Right atrium auricular region (tissue), 2 donors: ENCODE results near the gene GAL3ST1. TPM values are rescaled to one million over a fixed set of nuclear protein-coding genes. Genes with fewer than 3 reads are reported as not detected.

Source experiments
- DNase-seq: peaks from one replicate; pipeline ENCODE4 v3.0.0-alpha.2; 2019; ENCODE audit warnings: low spot score
- H3K27ac ChIP-seq, 2 donors: fragments of 200-600 bp; sonication (generic); 1 replicate in 1 of 2; 2 replicates in 1 of 2; pipeline ENCODE4 v1.5.1; 2016 to 2019
- H3K27me3 ChIP-seq, 2 donors: fragments of 200-600 bp; sonication (generic); one replicate each; pipeline versions ENCODE4 v1.5.1 to v1.6.0; 2017 to 2019
- H3K36me3 ChIP-seq: fragments of 200-600 bp; sonication (generic); one replicate; pipeline ENCODE4 v1.5.1; 2016
- H3K4me1 ChIP-seq, 2 donors: fragments of 200-600 bp; sonication (generic); one replicate each; pipeline versions ENCODE4 v1.5.1 to v1.6.0; 2017 to 2019
- H3K4me3 ChIP-seq, 2 donors: fragments of 200-600 bp; sonication (generic); 1 replicate in 1 of 2; 2 replicates in 1 of 2; pipeline ENCODE4 v1.5.1; 2017 to 2019; ENCODE audit warnings: mild to moderate bottlenecking in 1 of 2, moderate library complexity in 1 of 2
- H3K9me3 ChIP-seq, 2 donors: fragments of 200-600 bp; sonication (generic); one replicate each; pipeline ENCODE4 v1.5.1; 2019
- CTCF ChIP-seq, 2 donors: fragments of 200-600 bp; sonication (generic); IDR thresholded peaks; one replicate each; pipeline ENCODE4 v1.5.1; 2019; ENCODE audit warnings: antibody characterized with exemption in 2 of 2
- total RNA-seq, 2 donors: library from RNA; depleted of rRNA; stranded (reverse); fragments of >200 nt; gene quantifications; one replicate each; pipeline ENCODE4 v1.1.0, GENCODE V29; 2016

The GAL3ST1 gene
- total RNA-seq, 2 donors from 2014 or later: 0.33 to 1.7 TPM

GRCh38 chr22:30582051-30582450 lies 7.6 kb upstream of the GAL3ST1 start:
- Histone ChIP-seq H3K36me3 (peaks cover 99% of the 10 kb centered on the region), H3K9me3 (no peaks in the 10 kb centered on the region), H3K4me3 (no peak overlapping the region), H3K4me1 (no peaks in the 10 kb centered on the region), H3K27me3 (no peaks in the 10 kb centered on the region), H3K27ac (no peak overlapping the region)
- no peak for TF ChIP-seq CTCF (IDR thresholded peaks at IDR 0.05)
- DNase-seq: no peak

GRCh38 chr22:30580896-30581295 lies 6.4 kb upstream of the GAL3ST1 start:
- no peak for DNase-seq

GRCh38 chr22:30578481-30578880 lies 4.0 kb upstream of the GAL3ST1 start:
- Histone ChIP-seq H3K4me3 (no peak overlapping the region), H3K36me3 (peaks cover 78% of the 10 kb centered on the region), H3K4me1 (peaks cover 0 to 23% of the 10 kb centered on the region in 2 donors), H3K27me3 (no peaks in the 10 kb centered on the region), H3K27ac (no peak overlapping the region), H3K9me3 (no peaks in the 10 kb centered on the region)
- DNase-seq: no peak
- no peak for TF ChIP-seq CTCF (IDR thresholded peaks at IDR 0.05)

More at GRCh38 chr22:30580896-30581295, 6.4 kb upstream of the GAL3ST1 start:
- no peaks in the 10 kb centered on the region for H3K27me3 ChIP-seq
- H3K27ac ChIP-seq: no peak overlapping the region
- no peak overlapping the region for H3K4me3 ChIP-seq
- H3K4me1 ChIP-seq: peaks cover 0 to 4% of the 10 kb centered on the region in 2 donors
- no peaks in the 10 kb centered on the region for H3K9me3 ChIP-seq
- H3K36me3 ChIP-seq: peaks cover 99% of the 10 kb centered on the region
- TF ChIP-seq CTCF (IDR thresholded peaks at IDR 0.05): no peak

- peaks cover 52% of the 10 kb centered on the region for H3K36me3 ChIP-seq
Observed at GRCh38 chr22:30575859-30576258, 1.4 kb upstream of the GAL3ST1 start.

GRCh38 chr22:30574997-30575671 lies 669 bp upstream of the GAL3ST1 start:
- H3K4me3 ChIP-seq: peak overlapping the region in 1 of 2 donors; percentile 38
- peaks cover 0 to 25% of the 10 kb centered on the region in 2 donors for H3K4me1 ChIP-seq
- DNase-seq: peak; percentile 60
- peaks cover 44% of the 10 kb centered on the region for H3K36me3 ChIP-seq
- no peaks in the 10 kb centered on the region for H3K9me3 ChIP-seq
- H3K27me3 ChIP-seq: no peaks in the 10 kb centered on the region
- H3K27ac ChIP-seq: peak overlapping the region in 1 of 2 donors; percentile 29
- TF ChIP-seq CTCF (IDR thresholded peaks at IDR 0.05): no peak

More at GRCh38 chr22:30575859-30576258, 1.4 kb upstream of the GAL3ST1 start:
- DNase-seq: no peak
- no peaks in the 10 kb centered on the region for H3K9me3 ChIP-seq
- peaks cover 0 to 25% of the 10 kb centered on the region in 2 donors for H3K4me1 ChIP-seq
- H3K27ac ChIP-seq: peak overlapping the region in 1 of 2 donors; percentile 29
- no peak for TF ChIP-seq CTCF (IDR thresholded peaks at IDR 0.05)
- H3K4me3 ChIP-seq: no peak overlapping the region
- H3K27me3 ChIP-seq: no peaks in the 10 kb centered on the region
